CD14-positive monocyte (primary cell): ENCODE results near the gene BTBD10. TPM values are rescaled to one million over a fixed set of nuclear protein-coding genes. Genes with fewer than 3 reads are reported as not detected.
A peak's percentile ranks its signal among the peaks of the same experiment; 100 is the strongest.

Experiments
- DNase-seq, 3 donors: peaks; one replicate each; pipeline ENCODE4 v3.0.0-alpha.2; 2011 to 2022
- H2AFZ ChIP-seq: 2 replicates; pipeline ENCODE4 v1.6.0; 2012; ENCODE audit warnings: mild to moderate bottlenecking, low read depth, low read length, inconsistent platforms; ENCODE audit not compliant: insufficient read depth, poor library complexity, severe bottlenecking
- H3K27ac ChIP-seq, 2 donors: 1 replicate in 1 of 2; 2 replicates in 1 of 2; pipeline ENCODE4 v1.5.1; 2012 to 2013; ENCODE audit warnings: low read length in 2 of 2, control low read depth in 1 of 2, inconsistent platforms in 1 of 2, low read depth in 1 of 2, mild to moderate bottlenecking in 1 of 2
- H3K27me3 ChIP-seq, 2 donors: one replicate each; pipeline versions ENCODE4 v1.6.0 to v1.6.1; 2011 to 2013; ENCODE audit warnings: low read length in 2 of 2; ENCODE audit not compliant: control insufficient read depth in 2 of 2, insufficient read depth in 2 of 2
- H3K36me3 ChIP-seq, 2 donors: replicated peaks in 1 of 2; 1 replicate in 1 of 2; 2 replicates in 1 of 2; pipeline versions ENCODE4 v1.5.1 to v1.6.1; 2012 to 2013; ENCODE audit warnings: low read length in 2 of 2, control low read depth in 1 of 2, inconsistent platforms in 1 of 2, mild to moderate bottlenecking in 1 of 2; ENCODE audit not compliant: insufficient read depth in 2 of 2, control insufficient read depth in 1 of 2
- H3K4me1 ChIP-seq, 2 donors: 1 replicate in 1 of 2; 2 replicates in 1 of 2; pipeline versions ENCODE4 v1.5.1 to v1.6.1; 2012 to 2013; ENCODE audit warnings: low read length in 2 of 2, control low read depth in 1 of 2, inconsistent platforms in 1 of 2, mild to moderate bottlenecking in 1 of 2, moderate library complexity in 1 of 2; ENCODE audit not compliant: insufficient read depth in 2 of 2, control insufficient read depth in 1 of 2
- H3K4me2 ChIP-seq: replicated peaks from 2 replicates; pipeline ENCODE3; 2012; ENCODE audit warnings: low read length, moderate library complexity, mild to moderate bottlenecking; ENCODE audit not compliant: poor library complexity, severe bottlenecking; ENCODE audit errors: extremely low read depth
- H3K4me3 ChIP-seq, 3 experiments: fragments of 200-600 bp in 1 of 3; sonication (generic) in 1 of 3; replicated peaks in 1 of 3; 1 replicate in 2 of 3; 2 replicates in 1 of 3; pipeline ENCODE4 v1.5.1; 2011 to 2013; ENCODE audit warnings: low read length in 3 of 3, mild to moderate bottlenecking in 3 of 3, control low read depth in 2 of 3, low read depth in 2 of 3, inconsistent platforms in 1 of 3, moderate library complexity in 1 of 3
- H3K79me2 ChIP-seq: 2 replicates; pipeline ENCODE4 v1.6.0; 2012; ENCODE audit warnings: mild to moderate bottlenecking, control low read depth, inconsistent platforms, low read length, moderate library complexity; ENCODE audit not compliant: insufficient read depth
- H3K9ac ChIP-seq: 2 replicates; pipeline ENCODE4 v1.6.0; 2017; ENCODE audit warnings: low read length, mild to moderate bottlenecking; ENCODE audit not compliant: insufficient read depth, poor library complexity, severe bottlenecking
- H3K9me3 ChIP-seq, 2 donors: replicated peaks in 1 of 2; 1 replicate in 1 of 2; 2 replicates in 1 of 2; pipeline versions ENCODE4 v1.5.1 to v1.6.1; 2012 to 2013; ENCODE audit warnings: low read length in 2 of 2, control low read depth in 1 of 2; ENCODE audit not compliant: control insufficient read depth in 1 of 2, insufficient read depth in 1 of 2
- H4K20me1 ChIP-seq: 2 replicates; pipeline ENCODE4 v1.6.0; 2012; ENCODE audit warnings: mild to moderate bottlenecking, low read length, control low read depth, moderate library complexity; ENCODE audit not compliant: insufficient read depth
- H3K27ac Mint-ChIP-seq, 7 donors: one replicate each; pipeline ENCODE4 v1.8.0; 2020; ENCODE audit warnings: mild to moderate bottlenecking in 7 of 7, mixed read lengths in 7 of 7, moderate library complexity in 6 of 7, inconsistent platforms in 2 of 7
- H3K27me3 Mint-ChIP-seq, 3 donors: one replicate each; pipeline ENCODE4 v1.8.0; 2021 to 2022; ENCODE audit warnings: low read depth in 3 of 3, mild to moderate bottlenecking in 3 of 3, mixed read lengths in 3 of 3, moderate library complexity in 3 of 3, inconsistent platforms in 1 of 3
- H3K36me3 Mint-ChIP-seq, 2 donors: one replicate each; pipeline ENCODE4 v1.8.0; 2020; ENCODE audit warnings: mixed read lengths in 2 of 2, inconsistent platforms in 1 of 2, mild to moderate bottlenecking in 1 of 2
- H3K4me1 Mint-ChIP-seq: one replicate; pipeline ENCODE4 v1.8.0; 2020; ENCODE audit warnings: mild to moderate bottlenecking, mixed read lengths
- H3K4me3 Mint-ChIP-seq, 2 donors: one replicate each; pipeline ENCODE4 v1.8.0; 2020; ENCODE audit warnings: mild to moderate bottlenecking in 2 of 2, mixed read lengths in 2 of 2, moderate library complexity in 1 of 2
- H3K9me3 Mint-ChIP-seq, 7 donors: one replicate each; pipeline ENCODE4 v1.8.0; 2020 to 2022; ENCODE audit warnings: mixed read lengths in 7 of 7, mild to moderate bottlenecking in 6 of 7, moderate library complexity in 6 of 7, inconsistent platforms in 2 of 7
- CTCF ChIP-seq: fragments of 200-600 bp; IDR thresholded peaks from one replicate; pipeline ENCODE4 v1.8.0; 2022; ENCODE audit warnings: antibody characterized with exemption, mild to moderate bottlenecking
- WGBS: methylation state at CpG from one replicate; pipeline ENCODE4 v1.1.5; 2013; ENCODE audit warnings: missing lambda C conversion rate; ENCODE audit not compliant: insufficient coverage; 5-methylcytosine and 5-hydroxymethylcytosine counted together
- intact Hi-C, 2 donors: fragments of 100-400 bp; cut with micrococcal nuclease; formaldehyde crosslinking; loops; one replicate each; pipeline versions ENCODE4 v1.15.0 to v1.15.1; 2023
- polyA plus RNA-seq, 3 donors: library from polyadenylated mRNA; depleted of rRNA in 1 of 3; unstranded in 2 of 3; stranded (reverse) in 1 of 3; fragments of 300-500 nt in 2 of 3; fragments of >200 nt in 1 of 3; fragmentation: Illumina TruSeq in 2 of 3; gene quantifications; 1 replicate in 2 of 3; 2 replicates in 1 of 3; pipeline ENCODE4 v1.2.3, GENCODE V29; 2012 to 2021

BTBD10 gene
- polyA plus RNA-seq, 3 donors, result 9.6 to 19.8 (median 13.8) TPM

- peaks cover 0 to 5% (median 0%) of the 10 kb centered on the region in 3 donors for H3K27me3 Mint-ChIP-seq
- no peaks in the 10 kb centered on the region for H3K4me1 Mint-ChIP-seq
- H2AFZ ChIP-seq, result no peak overlapping the region
- DNase-seq, result no peak
- intact Hi-C loops, result no loop called here
- H3K9me3 Mint-ChIP-seq, result no peaks in the 10 kb centered on the region
- H3K4me1 ChIP-seq, result no peaks in the 10 kb centered on the region
- H3K79me2 ChIP-seq, result no peaks in the 10 kb centered on the region
- peaks cover 72 to 97% of the 10 kb centered on the region in 2 donors for H3K36me3 ChIP-seq
- H3K9ac ChIP-seq, result no peak overlapping the region
- no peak overlapping the region for H3K4me3 Mint-ChIP-seq
- no peak overlapping the region for H3K27ac Mint-ChIP-seq
- no peak overlapping the region for H3K27ac ChIP-seq
- H3K36me3 Mint-ChIP-seq, result peaks cover 83 to 90% of the 10 kb centered on the region in 2 donors
- peaks cover 43% of the 10 kb centered on the region for H4K20me1 ChIP-seq
- no peaks in the 10 kb centered on the region for H3K9me3 ChIP-seq
- no peak overlapping the region for H3K4me2 ChIP-seq
- H3K4me3 ChIP-seq, result no peak overlapping the region
- no peaks in the 10 kb centered on the region for H3K27me3 ChIP-seq
- TF ChIP-seq CTCF, result no peak
- WGBS, result 100% methylated on average over 2 of the region's 4 CpGs
These were observed 107.8 kb downstream of the BTBD10 start for GRCh38 chr11:13355191-13355590.

- H3K36me3 Mint-ChIP-seq, result peaks cover 84 to 90% of the 10 kb centered on the region in 2 donors
- H3K9ac ChIP-seq, result no peak overlapping the region
These were observed 108.7 kb downstream of the BTBD10 start for GRCh38 chr11:13354335-13354734.

More at GRCh38 chr11:13354335-13354734, 108.7 kb downstream of the BTBD10 start:
- Histone ChIP-seq H4K20me1 (peaks cover 51% of the 10 kb centered on the region), H3K4me3 (no peak overlapping the region), H3K27me3 (no peaks in the 10 kb centered on the region), H3K9me3 (no peaks in the 10 kb centered on the region), H3K4me1 (no peaks in the 10 kb centered on the region), H2AFZ (no peak overlapping the region), H3K79me2 (no peaks in the 10 kb centered on the region), H3K27ac (no peak overlapping the region), H3K4me2 (no peak overlapping the region), H3K36me3 (peaks cover 71 to 97% of the 10 kb centered on the region in 2 donors)
- Mint-ChIP-seq H3K4me1 (no peaks in the 10 kb centered on the region), H3K27me3 (peaks cover 0 to 5% (median 0%) of the 10 kb centered on the region in 3 donors), H3K4me3 (no peak overlapping the region), H3K9me3 (no peaks in the 10 kb centered on the region), H3K27ac (no peak overlapping the region)
- intact Hi-C loops, result no loop called here
- 100% methylated on average over 4 of the region's 6 CpGs for WGBS
- TF ChIP-seq CTCF, result peak; percentile 11
- DNase-seq, result no peak
